Activated T-helper 1 cell treated with anti-CD3 and anti-CD28 coated beads, Interleukin-2, amount 50 U/mL, for 16 hours (primary cell): ENCODE measurements around the gene LRRC4B.
"Not testable (repeated sequence)": the region's sequence is repeated elsewhere in the genome, so short reads cannot be mapped to it uniquely, and the experiment has no call there.

Experiments used
- DNase-seq, 2 donors: peaks; one replicate each; pipeline ENCODE4 v3.0.0-alpha.2; 2020; ENCODE audit warnings: low read depth in 1 of 2, low spot score in 1 of 2

The LRRC4B gene

DNA sequence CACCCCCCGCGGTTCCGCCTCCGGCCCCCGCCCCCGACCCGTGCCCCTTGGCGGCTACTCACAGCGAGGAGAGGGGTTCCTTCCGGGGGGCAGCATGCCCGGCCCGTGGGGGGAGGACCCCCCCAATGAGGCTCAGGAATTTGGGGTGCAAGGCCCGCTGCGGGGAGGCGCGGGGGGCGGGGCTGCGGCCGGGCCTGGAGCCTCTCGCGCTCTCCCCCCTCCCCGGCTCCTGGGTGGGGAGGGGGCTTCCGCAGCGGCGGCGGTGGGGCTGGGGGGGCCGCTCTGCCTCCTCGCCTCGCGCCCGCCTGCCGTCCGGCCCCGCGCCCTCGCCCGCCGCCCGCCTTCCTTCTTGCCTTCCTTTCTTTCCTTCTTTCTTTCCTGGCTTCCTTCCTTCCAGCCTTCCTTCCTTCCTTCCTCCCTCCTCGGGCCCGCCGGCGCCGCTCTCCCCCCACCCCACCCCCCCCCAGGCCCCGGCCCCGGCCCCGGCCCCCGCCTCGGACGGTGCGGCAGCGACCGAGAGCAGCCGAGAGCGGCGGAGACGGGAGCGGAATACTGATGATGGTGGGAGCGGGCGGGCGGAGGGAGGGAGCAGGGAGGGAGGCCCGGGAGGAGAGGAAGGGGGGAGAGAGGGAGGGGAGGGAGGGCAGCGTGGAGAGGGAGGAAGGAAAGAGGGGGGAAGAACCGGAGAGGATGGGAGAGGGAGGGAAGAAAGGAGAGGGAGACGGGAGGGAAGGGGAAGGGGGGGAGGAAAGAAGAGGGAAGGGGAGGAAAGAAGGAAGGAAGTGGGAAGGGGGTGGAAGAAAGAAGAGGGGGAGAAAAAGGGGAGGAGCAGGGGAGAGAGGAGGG lies at the start of gene LRRC4B:
Gene LRRC4B (minus strand): TSS at position 554 of the 846 bp plus-strand sequence. CDS start 19,597 bp downstream, outside the sequence.
- DNase-seq: no peak

DNA sequence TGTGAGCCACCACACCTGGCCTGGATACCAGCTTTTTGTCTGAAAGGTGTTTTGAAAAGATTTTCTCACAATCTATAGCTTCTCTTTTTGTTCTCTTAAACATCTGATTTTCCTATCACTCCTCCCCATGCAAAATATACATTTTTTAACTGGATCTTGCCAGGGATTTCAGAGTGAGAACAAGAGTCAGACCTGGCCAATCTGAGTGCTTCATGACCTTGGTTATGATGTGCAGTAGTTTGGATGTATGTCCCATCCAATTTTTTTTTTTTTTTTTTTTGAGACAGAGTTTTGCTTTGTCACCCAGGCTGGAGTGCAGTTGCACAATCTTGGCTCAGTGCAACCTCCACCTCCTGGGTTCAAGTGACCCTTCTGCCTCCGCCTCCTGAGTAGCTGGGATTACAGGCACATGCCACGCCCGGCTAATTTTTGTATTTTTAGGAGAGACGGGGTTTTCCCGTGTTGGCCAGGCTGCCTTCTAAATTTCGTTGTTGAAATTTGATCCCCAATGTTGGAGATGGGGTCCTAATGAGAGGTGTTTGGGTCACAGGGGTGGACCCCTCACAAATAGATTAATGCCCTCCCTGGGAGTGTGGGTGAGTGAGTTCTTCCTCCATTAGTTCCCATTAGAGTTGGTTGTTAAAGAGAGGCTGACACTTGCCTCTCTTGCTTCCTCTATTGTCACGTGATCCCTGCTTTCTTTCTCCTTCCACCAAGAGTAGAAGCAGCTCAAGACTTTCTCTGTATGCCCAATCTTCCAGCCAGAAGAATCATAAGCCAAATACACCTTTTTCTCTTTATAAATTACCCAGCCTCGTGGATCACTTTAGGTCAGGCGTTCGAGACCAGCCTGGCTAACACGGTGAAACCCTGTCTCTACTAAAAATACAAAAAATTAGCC lies 44.5 kb upstream of the LRRC4B start:
- DNase-seq: not testable (repeated sequence)

GRCh38 chr19:50607874-50608785 lies 39.9 kb upstream of the LRRC4B start:
- DNase-seq: peak in 1 of 2 donors; percentile 33

- no peak for DNase-seq
Observed at GRCh38 chr19:50607388-50607787, 39.2 kb upstream of the LRRC4B start.

- DNase-seq: not testable (repeated sequence)
Observed at GRCh38 chr19:50606059-50606836, 38.0 kb upstream of the LRRC4B start.

GRCh38 chr19:50604264-50605073 lies 36.2 kb upstream of the LRRC4B start:
- not testable (repeated sequence) for DNase-seq

- no peak for DNase-seq
Observed at GRCh38 chr19:50602935-50603334, 34.7 kb upstream of the LRRC4B start.

- DNase-seq: no peak
Observed at GRCh38 chr19:50602496-50602895, 34.3 kb upstream of the LRRC4B start.

DNA sequence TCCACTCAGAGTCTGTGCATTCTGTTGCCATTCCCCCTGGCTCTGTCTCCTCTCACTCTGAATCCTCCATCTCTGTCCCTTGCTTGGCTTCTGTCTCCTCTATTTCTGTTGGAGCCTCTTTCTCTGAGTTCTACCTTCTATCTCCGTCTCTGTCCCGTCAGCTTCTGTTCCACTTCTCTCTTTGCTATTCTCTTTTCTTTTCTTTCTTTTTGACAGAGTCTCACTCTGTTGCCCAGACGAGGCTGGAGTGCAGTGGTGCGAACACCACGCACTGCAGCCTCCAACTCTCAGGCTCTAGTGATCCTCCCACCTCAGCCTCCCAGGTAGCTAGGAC lies 33.8 kb upstream of the LRRC4B start:
- DNase-seq: no peak

GRCh38 chr19:50601407-50602088 lies 33.3 kb upstream of the LRRC4B start:
- no peak for DNase-seq

- no peak for DNase-seq
Observed at GRCh38 chr19:50599427-50599826, 31.2 kb upstream of the LRRC4B start.

GRCh38 chr19:50590191-50590590 lies 22.0 kb upstream of the LRRC4B start:
- DNase-seq: no peak

DNA sequence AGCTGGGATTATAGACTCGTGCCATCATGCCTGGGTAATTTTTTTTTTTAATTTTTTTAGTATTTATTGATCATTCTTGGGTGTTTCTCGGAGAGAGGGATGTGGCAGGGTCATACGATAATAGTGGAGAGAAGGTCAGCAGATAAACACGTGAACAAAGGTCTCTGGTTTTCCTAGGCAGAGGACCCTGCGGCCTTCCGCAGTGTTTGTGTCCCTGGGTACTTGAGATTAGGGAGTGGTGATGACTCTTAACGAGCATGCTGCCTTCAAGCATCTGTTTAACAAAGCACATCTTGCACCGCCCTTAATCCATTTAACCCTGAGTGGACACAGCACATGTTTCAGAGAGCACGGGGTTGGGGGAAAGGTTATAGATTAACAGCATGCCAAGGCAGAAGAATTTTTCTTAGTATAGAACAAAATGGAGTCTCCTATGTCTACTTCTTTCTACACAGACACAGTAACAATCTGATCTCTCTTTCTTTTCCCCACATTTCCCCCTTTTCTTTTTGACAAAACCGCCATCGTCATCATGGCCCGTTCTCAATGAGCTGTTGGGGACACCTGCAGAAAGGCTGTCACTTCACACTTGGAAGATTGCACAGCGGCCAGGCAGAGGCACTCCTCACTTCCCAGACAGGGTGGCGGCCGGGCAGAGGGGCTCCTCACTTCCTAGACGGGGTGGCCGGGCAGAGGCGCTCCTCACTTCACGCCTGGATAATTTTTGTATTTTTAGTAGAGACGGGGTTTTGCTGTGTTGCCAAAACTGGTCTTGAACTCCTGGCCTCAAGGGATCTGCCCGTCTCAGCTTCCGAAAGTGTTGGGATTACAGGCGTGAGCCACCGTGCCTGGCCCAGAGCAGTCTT lies 13.8 kb upstream of the LRRC4B start:
- DNase-seq: not testable (repeated sequence)

DNA sequence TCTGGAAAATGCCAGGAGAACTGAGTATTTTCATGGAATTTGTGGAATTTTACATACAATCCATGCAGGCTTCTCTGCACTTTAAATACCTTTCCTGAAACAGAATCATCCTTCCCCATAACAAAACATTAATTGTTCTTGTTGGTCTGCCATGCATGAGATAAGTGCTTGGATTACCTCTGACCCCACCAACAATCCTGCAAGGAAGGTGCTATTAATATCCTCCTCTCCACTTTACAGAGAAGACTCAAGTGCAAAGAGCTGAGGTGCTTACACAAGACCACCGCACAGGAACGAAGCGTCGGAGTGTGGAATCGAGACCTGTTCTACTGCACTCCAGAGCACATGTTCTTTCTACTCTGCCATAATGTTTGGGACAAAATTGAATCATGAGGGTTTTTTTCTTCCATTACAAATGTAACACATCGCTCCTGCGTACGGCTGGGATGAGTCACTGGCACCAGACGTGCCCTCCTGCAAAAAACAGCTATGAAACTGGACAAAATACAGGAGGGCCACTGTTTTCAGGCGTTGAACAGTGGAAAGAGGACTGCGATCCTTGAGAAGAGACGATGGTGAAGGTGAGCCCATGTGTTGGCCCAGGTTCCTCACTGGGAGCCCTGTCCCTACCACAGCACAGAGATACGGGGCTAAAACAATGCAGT lies 12.9 kb upstream of the LRRC4B start:
- DNase-seq: no peak

DNA sequence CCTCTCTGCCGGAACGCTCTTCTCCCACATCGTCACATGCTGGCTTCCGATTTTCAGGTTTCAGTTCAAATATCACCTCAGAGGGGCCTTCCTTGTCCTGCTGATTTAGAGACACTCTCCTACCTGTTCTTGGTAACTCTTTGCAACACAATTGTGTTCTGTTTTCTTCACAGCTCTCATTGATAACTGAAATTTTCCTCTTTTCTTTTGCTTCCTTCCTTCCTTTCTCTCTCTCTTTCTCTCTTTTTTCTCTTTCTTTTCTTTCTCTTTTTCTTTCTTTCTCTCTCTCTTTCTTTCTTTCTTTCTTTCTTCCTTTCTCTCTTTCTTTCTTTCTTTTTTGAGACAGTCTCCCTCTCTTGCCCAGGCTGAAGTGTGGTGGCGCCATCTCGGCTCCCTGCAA lies 12.0 kb upstream of the LRRC4B start:
- no peak for DNase-seq

DNA sequence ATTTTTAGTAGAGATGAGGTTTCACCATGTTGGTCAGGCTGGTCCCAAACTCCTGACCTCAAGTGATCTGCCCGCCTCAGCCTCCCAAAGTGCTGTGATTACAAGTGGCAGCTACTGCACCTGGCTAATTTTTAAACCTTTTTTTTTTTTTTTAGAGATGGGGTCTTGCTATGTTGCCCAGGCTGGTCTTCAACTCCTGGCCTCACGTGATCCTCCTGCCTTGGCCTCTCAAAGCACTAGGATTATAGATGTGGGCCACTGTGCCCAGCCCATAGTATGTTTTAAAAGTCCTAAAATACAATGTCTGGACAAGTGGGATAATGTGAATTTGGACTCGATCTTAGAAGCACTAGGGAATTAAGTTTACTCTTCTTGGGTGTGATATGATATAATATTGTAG lies 8.5 kb upstream of the LRRC4B start:
- DNase-seq: not testable (repeated sequence)

DNA sequence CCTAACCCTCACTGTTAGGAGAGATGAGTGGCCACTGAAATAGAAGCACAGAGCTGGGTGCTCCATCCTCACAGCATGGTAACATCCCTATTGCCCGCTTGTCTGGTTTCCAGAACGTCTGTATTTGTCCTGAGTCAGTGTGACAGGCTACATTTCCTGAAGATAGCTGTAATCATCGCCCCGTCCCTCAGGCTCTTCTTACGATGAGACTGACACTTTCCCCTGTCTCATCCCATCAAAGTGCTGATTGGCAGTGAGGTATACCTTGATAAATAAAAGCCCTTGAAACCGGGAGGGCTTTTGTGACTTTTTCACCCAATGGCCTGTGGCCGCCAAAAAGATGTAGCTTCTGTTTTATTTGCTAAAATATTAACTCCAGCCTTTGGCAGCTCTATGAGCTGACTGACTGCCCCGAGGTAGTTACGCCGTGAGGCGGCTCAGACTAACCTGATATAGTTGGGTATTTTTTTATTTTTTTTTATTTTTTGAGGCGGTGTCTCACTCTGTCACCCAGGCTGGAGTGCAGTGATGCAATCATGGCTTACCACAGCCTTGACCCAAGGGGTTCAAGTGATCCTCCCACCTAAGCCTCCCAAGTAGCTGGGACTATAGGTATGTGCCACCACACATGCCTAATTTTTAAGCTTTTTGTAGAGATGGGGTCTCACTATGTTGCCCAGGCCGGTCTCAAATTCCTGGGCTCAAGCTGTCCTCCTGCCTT lies 5.7 kb upstream of the LRRC4B start:
- DNase-seq: no peak
